ENCODE measurements around the gene RGS17.

RGS17 gene
- total RNA-seq = 0 to 0.42 (median 0) reads per million in 9 experiments

- Mint-ChIP-seq H3K4me3 (peak within 1 kb of the TSS; percentile 67 to 86), H3K27me3 (peaks cover 29 to 33% of the 10 kb centered on the region in 2 donors), H3K4me1 (ENCODE audit: low read depth in 2 of 2) (peaks cover 20 to 21% of the 10 kb centered on the region in 2 donors), H3K36me3 (ENCODE audit: insufficient read depth) (no peaks in the 10 kb centered on the region), H3K27ac (no peak within 1 kb of the TSS), H3K9me3 (no peaks in the 10 kb centered on the region)
- ATAC-seq (replicated peaks) (peak; percentile 67), DNase-seq (peak in 1 of 3 experiments; percentile 20)
Observed at GRCh38 chr6:153131037-153131981, at the start of gene RGS17. Gene RGS17 (minus strand): TSS chr6:153131282. CDS start chr6:153044018, 87,264 bp downstream.

GRCh38 chr6:153172815-153173214 is 41.7 kb upstream of the RGS17 start:
- H3K27ac Mint-ChIP-seq = no peak overlapping the region
- H3K9me3 Mint-ChIP-seq = peaks cover 0 to 3% of the 10 kb centered on the region in 2 donors
- no peak overlapping the region for H3K4me3 Mint-ChIP-seq
- H3K36me3 Mint-ChIP-seq (ENCODE audit: insufficient read depth) = no peaks in the 10 kb centered on the region
- ATAC-seq (replicated peaks) = no peak
- peaks cover 3 to 8% of the 10 kb centered on the region in 2 donors for H3K27me3 Mint-ChIP-seq
- H3K4me1 Mint-ChIP-seq (ENCODE audit: low read depth in 2 of 2) = no peaks in the 10 kb centered on the region
- no peak for DNase-seq

GRCh38 chr6:153170511-153170910 is 39.4 kb upstream of the RGS17 start:
- H3K9me3 Mint-ChIP-seq = peaks cover 0 to 3% of the 10 kb centered on the region in 2 donors
- H3K27ac Mint-ChIP-seq = no peak overlapping the region
- ATAC-seq (replicated peaks) (no peak), DNase-seq (no peak)
- H3K36me3 Mint-ChIP-seq (ENCODE audit: insufficient read depth) = no peaks in the 10 kb centered on the region
- H3K4me1 Mint-ChIP-seq (ENCODE audit: low read depth in 2 of 2) = no peaks in the 10 kb centered on the region
- no peak overlapping the region for H3K4me3 Mint-ChIP-seq
- peaks cover 0 to 8% of the 10 kb centered on the region in 2 donors for H3K27me3 Mint-ChIP-seq

- Mint-ChIP-seq H3K4me3 (no peak overlapping the region), H3K36me3 (ENCODE audit: insufficient read depth) (no peaks in the 10 kb centered on the region), H3K9me3 (peaks cover 0 to 3% of the 10 kb centered on the region in 2 donors), H3K4me1 (ENCODE audit: low read depth in 2 of 2) (no peaks in the 10 kb centered on the region), H3K27ac (no peak overlapping the region), H3K27me3 (peaks cover 0 to 8% of the 10 kb centered on the region in 2 donors)
- DNase-seq (no peak), ATAC-seq (replicated peaks) (no peak)
Observed at GRCh38 chr6:153167907-153168306, 36.8 kb upstream of the RGS17 start.

GRCh38 chr6:153167061-153167891 is 36.2 kb upstream of the RGS17 start:
- Mint-ChIP-seq H3K27ac (no peak overlapping the region), H3K9me3 (peaks cover 0 to 3% of the 10 kb centered on the region in 2 donors), H3K36me3 (ENCODE audit: insufficient read depth) (no peaks in the 10 kb centered on the region), H3K4me3 (no peak overlapping the region), H3K4me1 (ENCODE audit: low read depth in 2 of 2) (no peaks in the 10 kb centered on the region), H3K27me3 (peaks cover 0 to 8% of the 10 kb centered on the region in 2 donors)
- ATAC-seq (replicated peaks) (no peak), DNase-seq (no peak)

- ATAC-seq (replicated peaks) (no peak), DNase-seq (no peak)
- Mint-ChIP-seq H3K36me3 (ENCODE audit: insufficient read depth) (no peaks in the 10 kb centered on the region), H3K27ac (no peak overlapping the region), H3K27me3 (peaks cover 11 to 23% of the 10 kb centered on the region in 2 donors), H3K9me3 (no peaks in the 10 kb centered on the region), H3K4me1 (ENCODE audit: low read depth in 2 of 2) (no peaks in the 10 kb centered on the region), H3K4me3 (no peak overlapping the region)
Observed at GRCh38 chr6:153162646-153163045, 31.6 kb upstream of the RGS17 start.

GRCh38 chr6:153162172-153162571 is 31.1 kb upstream of the RGS17 start:
- DNase-seq (no peak), ATAC-seq (replicated peaks) (no peak)
- Mint-ChIP-seq H3K9me3 (no peaks in the 10 kb centered on the region), H3K27me3 (peaks cover 11 to 23% of the 10 kb centered on the region in 2 donors), H3K4me3 (no peak overlapping the region), H3K4me1 (ENCODE audit: low read depth in 2 of 2) (no peaks in the 10 kb centered on the region), H3K36me3 (ENCODE audit: insufficient read depth) (no peaks in the 10 kb centered on the region), H3K27ac (no peak overlapping the region)

- ATAC-seq (replicated peaks) = no peak
- Mint-ChIP-seq H3K36me3 (ENCODE audit: insufficient read depth) (no peaks in the 10 kb centered on the region), H3K27me3 (peaks cover 11 to 23% of the 10 kb centered on the region in 2 donors), H3K27ac (no peak overlapping the region), H3K9me3 (no peaks in the 10 kb centered on the region), H3K4me1 (ENCODE audit: low read depth in 2 of 2) (no peaks in the 10 kb centered on the region), H3K4me3 (no peak overlapping the region)
- DNase-seq = no peak
Observed at GRCh38 chr6:153160221-153160620, 29.1 kb upstream of the RGS17 start.

- Mint-ChIP-seq H3K27me3 (peaks cover 0 to 9% of the 10 kb centered on the region in 2 donors), H3K36me3 (ENCODE audit: insufficient read depth) (no peaks in the 10 kb centered on the region), H3K27ac (no peak overlapping the region), H3K4me1 (ENCODE audit: low read depth in 2 of 2) (no peaks in the 10 kb centered on the region), H3K4me3 (no peak overlapping the region), H3K9me3 (no peaks in the 10 kb centered on the region)
- ATAC-seq (replicated peaks) = no peak
- no peak for DNase-seq
Observed at GRCh38 chr6:153150752-153151440, 19.8 kb upstream of the RGS17 start.

- H3K27me3 Mint-ChIP-seq = peaks cover 0 to 9% of the 10 kb centered on the region in 2 donors
- no peak for DNase-seq
- no peaks in the 10 kb centered on the region for H3K9me3 Mint-ChIP-seq
- H3K4me3 Mint-ChIP-seq = no peak overlapping the region
- H3K36me3 Mint-ChIP-seq (ENCODE audit: insufficient read depth) = no peaks in the 10 kb centered on the region
- H3K4me1 Mint-ChIP-seq (ENCODE audit: low read depth in 2 of 2) = no peaks in the 10 kb centered on the region
- no peak overlapping the region for H3K27ac Mint-ChIP-seq
- ATAC-seq (replicated peaks) = no peak
Observed at GRCh38 chr6:153150371-153150751, 19.3 kb upstream of the RGS17 start.

- H3K4me1 Mint-ChIP-seq (ENCODE audit: low read depth in 2 of 2) = no peaks in the 10 kb centered on the region
- peaks cover 0 to 9% of the 10 kb centered on the region in 2 donors for H3K27me3 Mint-ChIP-seq
- no peak for DNase-seq
- H3K9me3 Mint-ChIP-seq = no peaks in the 10 kb centered on the region
- H3K36me3 Mint-ChIP-seq (ENCODE audit: insufficient read depth) = no peaks in the 10 kb centered on the region
- no peak overlapping the region for H3K27ac Mint-ChIP-seq
- no peak for ATAC-seq (replicated peaks)
- no peak overlapping the region for H3K4me3 Mint-ChIP-seq
Observed at GRCh38 chr6:153149891-153150290, 18.8 kb upstream of the RGS17 start.

- H3K27me3 Mint-ChIP-seq = peaks cover 0 to 9% of the 10 kb centered on the region in 2 donors
- ATAC-seq (replicated peaks) = no peak
Observed at GRCh38 chr6:153146413-153146812, 15.3 kb upstream of the RGS17 start.

GRCh38 chr6:153145591-153145990 is 14.5 kb upstream of the RGS17 start:
- H3K9me3 Mint-ChIP-seq = no peaks in the 10 kb centered on the region
- H3K4me3 Mint-ChIP-seq = no peak overlapping the region
- H3K27ac Mint-ChIP-seq = no peak overlapping the region
- no peaks in the 10 kb centered on the region for H3K4me1 Mint-ChIP-seq (ENCODE audit: low read depth in 2 of 2)
- no peaks in the 10 kb centered on the region for H3K36me3 Mint-ChIP-seq (ENCODE audit: insufficient read depth)
- ATAC-seq (replicated peaks) (no peak), DNase-seq (no peak)
- peaks cover 0 to 9% of the 10 kb centered on the region in 2 donors for H3K27me3 Mint-ChIP-seq

More at GRCh38 chr6:153146413-153146812, 15.3 kb upstream of the RGS17 start:
- no peak for DNase-seq
- Mint-ChIP-seq H3K36me3 (ENCODE audit: insufficient read depth) (no peaks in the 10 kb centered on the region), H3K9me3 (no peaks in the 10 kb centered on the region), H3K4me3 (no peak overlapping the region), H3K27ac (no peak overlapping the region), H3K4me1 (ENCODE audit: low read depth in 2 of 2) (no peaks in the 10 kb centered on the region)
